ENCODE data around the gene CD99L2.

GRCh38 chrX:150933945-150934350 lies 35.5 kb upstream of the CD99L2 start:
- TF ChIP-seq CTCF (conservative IDR thresholded peaks at IDR 0.05; ENCODE audit: low read depth, low read length) (no peak), EZH2 (IDR thresholded peaks at IDR 0.05; ENCODE audit: borderline replicate concordance, low read depth, low read length, poor library complexity, severe bottlenecking) (no peak)

Measured in A673 (cell line).